ENCODE data around the gene GPR39.

GPR39 gene

DNA sequence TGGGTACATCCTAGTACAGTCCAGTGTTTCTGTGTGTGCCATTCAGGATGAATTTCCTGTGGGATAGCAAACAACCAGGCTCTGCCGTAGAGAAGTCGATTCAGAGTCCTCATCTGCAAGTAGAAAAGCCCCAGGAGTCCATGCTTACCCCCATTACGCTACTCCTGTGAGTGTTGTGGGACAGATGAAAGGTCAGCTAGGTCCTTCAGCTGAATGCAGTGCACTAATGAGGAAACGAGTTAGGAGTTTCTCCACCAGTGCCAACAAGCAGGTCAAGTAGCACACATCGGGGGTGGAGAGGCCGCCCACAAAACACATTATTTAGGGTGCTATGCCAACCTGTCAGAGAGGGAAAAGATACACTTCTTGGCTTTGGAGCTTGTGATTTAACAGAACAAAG, 2.5 kb upstream of the GPR39 start:
- no peak for DNase-seq (ENCODE audit: low read depth in 3 of 3)

- no peak for DNase-seq (ENCODE audit: low read depth in 3 of 3)
Observed at GRCh38 chr2:132415256-132415914, 1.2 kb upstream of the GPR39 start.

DNA sequence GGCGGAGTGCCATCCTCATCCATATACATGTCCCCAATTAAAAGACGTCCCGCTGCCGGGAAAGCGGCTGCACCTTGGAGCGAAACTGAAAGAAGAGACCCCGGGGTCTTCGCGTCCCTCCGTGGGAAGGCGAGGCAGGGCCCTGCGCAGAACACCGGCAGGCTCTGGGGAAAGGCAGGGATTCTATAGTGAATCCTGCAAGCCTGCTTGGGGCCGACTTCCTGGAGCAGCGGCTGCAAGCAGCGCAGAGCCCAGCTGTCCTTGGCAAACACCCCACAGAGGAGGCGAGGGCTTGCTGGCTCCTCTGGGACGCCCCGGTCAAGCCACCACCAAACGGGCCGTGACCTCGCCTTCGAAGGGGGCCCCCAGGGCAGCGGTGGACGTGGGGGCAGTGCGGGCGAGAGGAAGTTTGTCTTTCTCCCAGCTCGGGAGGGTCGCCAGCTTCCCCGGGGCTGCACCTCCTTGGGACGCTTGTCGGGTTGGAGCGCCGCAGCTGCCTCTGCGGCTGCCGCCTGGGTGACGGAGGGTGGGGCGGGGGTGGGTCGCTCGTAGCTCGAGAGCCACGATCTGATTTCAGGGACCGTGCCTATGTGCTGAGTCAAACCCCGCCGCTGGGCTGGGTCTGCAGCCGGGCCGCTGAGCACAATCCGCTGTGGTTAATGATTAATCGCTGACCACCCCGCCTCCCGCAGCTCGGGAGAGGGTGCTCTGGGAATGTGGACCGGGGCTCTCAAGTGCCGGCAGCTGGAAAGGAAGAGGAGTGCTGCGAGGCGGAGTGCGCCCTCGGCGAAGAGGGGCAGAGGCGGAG, 486 bp upstream of the GPR39 start:
- no peak for DNase-seq (ENCODE audit: low read depth in 3 of 3)

DNA sequence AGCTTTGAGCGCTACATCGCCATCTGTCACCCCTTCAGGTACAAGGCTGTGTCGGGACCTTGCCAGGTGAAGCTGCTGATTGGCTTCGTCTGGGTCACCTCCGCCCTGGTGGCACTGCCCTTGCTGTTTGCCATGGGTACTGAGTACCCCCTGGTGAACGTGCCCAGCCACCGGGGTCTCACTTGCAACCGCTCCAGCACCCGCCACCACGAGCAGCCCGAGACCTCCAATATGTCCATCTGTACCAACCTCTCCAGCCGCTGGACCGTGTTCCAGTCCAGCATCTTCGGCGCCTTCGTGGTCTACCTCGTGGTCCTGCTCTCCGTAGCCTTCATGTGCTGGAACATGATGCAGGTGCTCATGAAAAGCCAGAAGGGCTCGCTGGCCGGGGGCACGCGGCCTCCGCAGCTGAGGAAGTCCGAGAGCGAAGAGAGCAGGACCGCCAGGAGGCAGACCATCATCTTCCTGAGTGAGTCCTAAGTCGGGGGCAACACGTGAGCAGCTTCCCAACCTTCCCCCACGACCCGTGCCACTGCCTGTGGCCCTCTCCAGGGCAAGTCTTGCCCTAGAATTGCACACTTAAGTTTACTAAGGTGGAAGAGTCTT, 928 bp downstream of the GPR39 start:
- DNase-seq (ENCODE audit: low read depth in 3 of 3) = no peak

DNA sequence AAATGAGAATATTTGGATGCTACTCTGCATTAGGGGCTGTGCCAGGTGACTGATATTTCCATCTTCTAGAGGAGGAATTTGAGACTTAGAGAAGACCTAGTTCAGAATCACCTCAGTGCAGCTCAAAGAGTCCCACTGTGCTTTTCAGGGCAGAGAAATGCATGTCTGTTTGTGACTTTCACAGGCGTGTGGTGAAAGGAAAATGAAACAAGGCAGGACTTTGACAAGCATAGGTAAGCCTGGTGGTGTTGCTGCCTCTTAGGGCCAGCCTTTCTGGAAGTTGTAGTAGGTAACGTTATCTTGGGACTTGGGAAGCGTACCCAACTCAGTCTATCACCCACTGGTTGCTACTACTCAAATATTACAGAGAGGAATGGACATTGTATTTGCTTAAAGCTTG, 2.6 kb downstream of the GPR39 start:
- no peak for DNase-seq (ENCODE audit: low read depth in 3 of 3)

DNA sequence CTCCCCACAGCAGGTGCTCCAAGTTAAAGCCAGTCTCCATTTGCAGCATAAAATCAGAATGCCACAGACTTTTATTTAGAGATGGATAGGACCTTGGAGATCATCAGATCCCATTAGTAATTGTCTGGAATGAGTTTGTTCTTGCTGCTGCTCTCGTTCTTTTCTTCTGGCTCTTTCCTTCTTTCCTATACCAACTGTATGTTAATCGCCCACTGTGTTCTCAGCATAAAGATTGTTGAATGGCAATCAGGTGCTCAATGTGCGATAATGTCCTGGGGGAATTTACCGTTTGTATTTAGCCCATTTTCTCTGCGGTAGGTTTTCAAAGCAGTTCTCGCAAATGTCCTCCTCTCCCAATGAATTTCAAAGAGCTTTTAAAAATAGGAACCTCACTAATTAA, 3.3 kb downstream of the GPR39 start:
- no peak for DNase-seq (ENCODE audit: low read depth in 3 of 3)

GRCh38 chr2:132420816-132421805, 4.5 kb downstream of the GPR39 start:
- DNase-seq (ENCODE audit: low read depth in 3 of 3) = no peak

DNA sequence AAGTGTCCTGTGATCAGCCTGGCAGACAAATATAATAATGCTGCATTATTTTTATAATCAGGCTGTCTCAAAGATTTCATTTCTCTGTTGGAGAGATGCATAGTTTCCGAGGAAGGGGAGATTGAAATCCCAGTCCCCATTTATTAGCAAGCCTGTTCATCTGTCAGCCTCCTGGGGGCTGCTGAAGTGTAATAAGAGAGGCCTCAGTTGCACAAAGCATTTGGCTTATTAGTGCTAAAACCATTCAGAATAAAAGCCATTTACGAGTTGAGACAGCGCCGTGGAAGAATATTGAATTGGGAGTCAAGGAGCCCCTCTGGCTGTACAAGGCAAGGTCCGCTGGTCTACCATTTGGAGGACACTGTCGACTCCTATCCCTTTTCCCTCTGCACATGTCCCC, 6.1 kb downstream of the GPR39 start:
- no peak for DNase-seq (ENCODE audit: low read depth in 3 of 3)

DNA sequence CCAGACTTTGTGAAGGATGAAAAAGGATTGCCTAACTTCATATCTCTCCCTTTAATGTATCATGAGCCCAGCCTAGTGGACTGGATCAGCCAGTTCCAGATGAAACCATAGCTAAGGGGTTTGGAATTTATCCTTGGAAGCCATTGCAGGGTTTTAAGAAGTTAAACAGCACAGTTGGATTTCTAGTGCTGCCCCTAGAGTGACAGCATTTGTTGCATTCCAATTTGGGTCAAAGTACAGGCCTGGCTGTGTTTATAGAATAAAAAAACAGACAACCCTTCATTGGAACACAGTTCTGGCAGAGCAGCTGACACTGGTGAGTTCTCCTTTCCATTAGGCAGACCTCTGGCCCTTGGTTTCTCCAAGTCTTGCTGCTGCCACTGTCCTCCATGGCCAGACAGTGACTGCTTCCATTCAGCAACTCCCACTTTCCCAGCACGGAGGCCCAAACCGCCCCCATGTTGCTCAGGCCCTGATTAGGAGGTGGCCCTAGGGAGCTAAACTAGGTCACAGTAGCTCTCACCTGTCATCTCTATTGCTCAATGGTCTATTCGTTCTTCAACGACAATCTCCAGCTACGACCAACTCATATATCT, 8.0 kb downstream of the GPR39 start:
- DNase-seq (ENCODE audit: low read depth in 3 of 3) = no peak

DNA sequence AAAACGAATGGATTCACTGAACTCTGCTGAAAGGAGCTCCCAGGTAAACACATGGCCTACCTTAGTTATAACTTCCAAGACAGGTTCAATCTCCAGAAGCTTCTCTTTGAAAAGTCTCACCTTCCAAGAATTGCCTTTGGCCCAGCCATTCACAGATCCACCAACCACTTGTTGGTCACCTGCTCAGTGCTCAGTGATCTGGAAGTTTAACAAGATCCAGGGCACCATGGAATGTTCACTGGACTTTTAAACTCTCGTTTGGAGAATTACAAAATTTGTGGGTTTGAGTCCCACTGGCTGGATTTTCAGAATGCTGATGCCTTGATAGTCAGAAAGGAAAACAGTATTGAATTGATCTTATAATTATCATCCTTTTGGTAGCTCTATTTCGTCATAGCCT, 9.4 kb downstream of the GPR39 start:
- no peak for DNase-seq (ENCODE audit: low read depth in 3 of 3)

DNA sequence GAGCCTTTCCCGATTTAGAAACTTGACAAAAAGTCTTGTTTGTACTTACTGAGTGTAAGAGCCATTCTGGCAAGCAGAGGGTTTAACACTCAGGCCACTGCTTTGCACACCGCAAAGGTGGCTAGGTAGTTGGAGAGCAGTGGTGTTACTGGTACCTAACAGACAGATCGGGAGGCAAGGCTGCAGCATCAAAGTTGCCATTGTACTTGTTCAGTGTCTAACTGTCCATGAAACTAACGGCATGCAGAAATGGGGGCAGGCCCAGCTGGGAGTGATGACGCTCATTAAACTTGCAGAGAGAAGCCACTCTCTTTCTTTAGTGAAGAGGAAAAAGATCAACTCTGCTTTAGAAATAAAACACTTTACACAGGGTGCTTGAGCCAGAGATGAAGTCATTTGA, 10.1 kb downstream of the GPR39 start:
- no peak for DNase-seq (ENCODE audit: low read depth in 3 of 3)

- DNase-seq (ENCODE audit: low read depth in 3 of 3) = no peak
Observed at GRCh38 chr2:132429351-132429750, 12.7 kb downstream of the GPR39 start.

- DNase-seq (ENCODE audit: low read depth in 3 of 3) = no peak
Observed at GRCh38 chr2:132429941-132430573, 13.5 kb downstream of the GPR39 start.

- no peak for DNase-seq (ENCODE audit: low read depth in 3 of 3)
Observed at GRCh38 chr2:132430895-132431294, 14.3 kb downstream of the GPR39 start.

DNA sequence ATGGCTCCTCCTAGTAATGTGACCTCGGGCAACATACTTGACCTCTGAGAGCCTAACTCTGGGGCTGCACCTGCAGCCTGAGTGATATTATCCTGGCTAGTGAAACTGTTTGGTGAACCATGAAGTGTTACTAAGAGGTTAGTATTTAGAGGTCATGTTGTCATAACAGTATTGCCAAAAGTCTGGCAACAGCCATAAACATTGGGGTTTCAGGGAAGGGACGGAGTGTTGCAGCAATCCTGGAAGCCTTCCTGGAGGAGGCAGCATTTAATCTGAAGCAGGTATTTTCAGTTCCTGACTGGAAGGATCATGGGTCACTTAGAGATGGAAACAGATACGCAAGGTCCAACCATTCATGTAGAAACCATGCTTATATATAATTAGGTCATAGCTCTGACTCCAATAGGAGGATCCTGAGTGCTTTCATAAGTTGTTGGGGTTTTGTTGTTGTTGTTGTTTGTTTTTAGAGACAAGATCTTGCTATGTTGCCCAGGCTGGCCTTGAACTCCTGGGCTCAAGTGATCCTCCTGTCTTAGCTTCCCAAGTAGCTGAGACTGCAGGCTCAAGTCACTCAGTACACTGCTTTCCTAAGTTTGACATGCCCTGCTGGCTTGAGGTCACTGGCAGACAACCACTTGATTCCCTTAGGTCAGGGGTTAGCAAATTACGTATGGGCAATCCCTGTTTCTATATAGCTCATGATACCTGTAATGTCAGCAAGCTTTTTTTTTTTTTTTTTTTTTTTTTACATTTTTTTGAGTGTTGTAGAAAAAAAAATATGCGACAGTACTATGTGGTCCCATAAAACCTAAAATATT, 21.5 kb downstream of the GPR39 start:
- no peak for DNase-seq (ENCODE audit: low read depth in 3 of 3)

DNA sequence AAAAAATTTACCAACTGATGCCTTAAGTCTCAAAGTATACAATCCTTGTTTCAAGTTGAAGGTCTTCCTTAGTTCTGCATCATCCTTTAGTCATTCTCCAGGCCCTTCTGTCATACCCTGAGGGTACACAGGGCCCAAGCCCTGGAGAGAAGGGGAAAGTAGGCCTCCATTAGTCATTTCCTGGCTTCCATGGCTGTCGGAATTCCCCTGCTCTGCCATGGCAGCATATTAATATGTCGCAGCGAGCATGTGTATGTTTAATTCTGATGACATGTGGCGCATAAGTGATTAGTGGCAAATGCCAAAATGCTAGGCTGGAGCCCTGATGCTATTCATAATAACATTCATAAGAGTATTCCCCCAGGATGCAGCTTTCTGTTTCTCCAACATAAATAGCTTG, 22.1 kb downstream of the GPR39 start:
- DNase-seq (ENCODE audit: low read depth in 3 of 3) = no peak

- DNase-seq (ENCODE audit: low read depth in 3 of 3) = no peak
Observed at GRCh38 chr2:132439703-132440398, 23.2 kb downstream of the GPR39 start.

DNA sequence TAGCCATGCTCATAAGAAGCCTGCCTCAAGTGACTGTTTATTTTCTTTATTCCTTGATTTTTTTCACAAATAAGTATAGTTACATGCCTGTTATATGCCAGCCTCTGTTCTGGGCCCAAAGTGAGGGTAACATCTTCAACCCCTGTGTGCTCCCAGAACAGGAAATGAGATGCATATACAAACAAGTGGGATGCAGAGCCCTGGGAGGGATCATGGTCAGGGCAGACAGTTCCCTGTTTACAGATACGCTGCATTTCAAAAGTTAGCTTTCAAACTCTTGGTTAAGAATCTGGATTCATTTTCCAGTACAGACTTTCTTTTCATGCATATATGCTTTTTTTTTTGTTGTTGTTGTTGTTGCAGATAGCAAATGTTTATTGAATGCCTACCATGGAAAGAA, 24.4 kb downstream of the GPR39 start:
- DNase-seq (ENCODE audit: low read depth in 3 of 3) = no peak

DNA sequence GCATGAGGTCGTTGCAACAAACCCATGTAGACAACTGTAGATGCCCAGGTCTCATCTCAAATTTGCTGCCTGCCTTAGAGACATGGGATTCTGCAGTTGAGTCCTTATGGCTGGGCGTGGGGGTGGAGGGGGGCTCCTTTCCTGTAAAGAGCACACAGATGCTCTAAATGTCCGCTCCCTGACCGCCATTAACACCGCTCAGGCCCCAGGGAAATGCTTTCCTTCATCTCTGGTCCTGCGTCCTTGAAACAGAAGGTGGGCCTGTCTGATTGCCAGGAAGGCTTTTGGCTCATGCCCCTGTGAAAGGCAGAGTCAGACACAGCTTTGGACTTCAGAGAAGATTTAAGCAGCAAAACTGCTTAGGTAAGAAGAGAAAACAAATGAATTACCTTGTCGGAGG, 25.7 kb downstream of the GPR39 start:
- DNase-seq (ENCODE audit: low read depth in 3 of 3) = no peak

DNA sequence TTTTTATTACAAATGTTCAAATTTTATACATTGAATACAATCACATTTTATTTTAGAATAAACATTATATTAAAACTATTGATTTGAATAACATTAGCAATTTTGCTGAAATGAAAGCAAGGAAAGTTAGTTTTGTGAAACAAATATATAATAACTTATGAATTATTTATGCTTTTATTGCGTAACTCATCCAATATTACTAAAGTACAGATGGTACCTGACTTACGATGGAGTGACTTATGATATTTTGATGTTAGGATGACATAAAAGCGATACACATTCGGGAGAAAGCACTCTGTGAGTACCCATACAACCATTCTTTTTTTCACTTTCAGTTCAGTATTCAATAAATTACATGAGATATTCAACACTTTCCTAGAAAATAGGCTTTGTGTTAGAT, 26.5 kb downstream of the GPR39 start:
- DNase-seq (ENCODE audit: low read depth in 3 of 3) = no peak
